D721Med (cell line): ENCODE results near the gene VTA1.

ENCODE experiments used
- DNase-seq: peaks from one replicate; pipeline ENCODE4 v3.0.0; 2011; ENCODE audit warnings: low spot score; ENCODE audit not compliant: insufficient read length
- FAIRE-seq: peaks from 2 replicates; lab custom pipeline; 2011; peaks lifted over from hg19 to GRCh38; lab: Jason Lieb, UNC
- CTCF ChIP-seq: IDR thresholded peaks from 2 replicates; pipeline ENCODE4 v1.5.1; 2012; ENCODE audit warnings: mild to moderate bottlenecking, control low read depth; ENCODE audit not compliant: insufficient read depth; ENCODE audit errors: missing control alignments

Gene VTA1

GRCh38 chr6:142249266-142249665 lies 102.2 kb downstream of the VTA1 start:
- no peak for DNase-seq
- FAIRE-seq = no peak
- no peak for TF ChIP-seq CTCF

- TF ChIP-seq CTCF = no peak
- no peak for FAIRE-seq
- DNase-seq = no peak
Measured at GRCh38 chr6:142251930-142252445, 104.9 kb downstream of the VTA1 start.

- FAIRE-seq (no peak), DNase-seq (no peak)
- no peak for TF ChIP-seq CTCF
Measured at GRCh38 chr6:142254513-142254912, 107.5 kb downstream of the VTA1 start.

- TF ChIP-seq CTCF = no peak
- DNase-seq (no peak), FAIRE-seq (no peak)
Measured at GRCh38 chr6:142255785-142256184, 108.7 kb downstream of the VTA1 start.

- no peak for DNase-seq
- TF ChIP-seq CTCF = no peak
- FAIRE-seq = no peak
Measured at GRCh38 chr6:142258305-142258704, 111.2 kb downstream of the VTA1 start.

- DNase-seq (no peak), FAIRE-seq (no peak)
- no peak for TF ChIP-seq CTCF
Measured at GRCh38 chr6:142258757-142259156, 111.7 kb downstream of the VTA1 start.

- DNase-seq (no peak), FAIRE-seq (no peak)
- TF ChIP-seq CTCF = no peak
Measured at GRCh38 chr6:142260748-142261147, 113.7 kb downstream of the VTA1 start.
